ENCODE data around the gene CADM2. TPM values are rescaled to one million over a fixed set of nuclear protein-coding genes. Genes with fewer than 3 reads are reported as not detected.

CADM2 gene
- total RNA-seq, 1 donor from 2014 or later: 3.3 TPM

GRCh38 chr3:85432081-85432480 is 473.3 kb downstream of the CADM2 start:
- H3K27ac Mint-ChIP-seq: no peak overlapping the region
- H3K4me3 Mint-ChIP-seq: no peak overlapping the region
- no peaks in the 10 kb centered on the region for H3K36me3 Mint-ChIP-seq

DNA sequence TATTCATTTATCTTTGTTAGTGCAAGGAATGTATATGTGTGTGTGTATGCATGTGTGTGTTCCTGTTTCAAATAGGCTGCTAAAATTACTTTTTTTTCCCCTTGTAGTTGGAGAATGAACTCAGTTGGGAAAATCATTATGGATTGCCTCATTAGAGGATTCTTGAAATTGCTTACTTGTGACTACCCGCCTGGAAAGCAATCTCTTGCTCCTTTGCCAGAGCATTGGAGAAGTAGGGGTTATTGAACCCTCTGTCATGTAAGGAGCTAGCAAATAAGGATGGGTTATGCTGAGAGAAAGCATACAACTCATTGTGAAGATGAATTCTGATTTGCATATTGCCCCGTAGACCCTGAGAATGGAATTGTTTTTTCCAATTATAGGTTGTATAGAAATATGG is 474.5 kb downstream of the CADM2 start:
- Mint-ChIP-seq H3K4me1 (peaks cover 14% of the 10 kb centered on the region), H3K4me3 (no peak overlapping the region), H3K27me3 (ENCODE audit: low read depth) (peaks cover 1% of the 10 kb centered on the region), H3K27ac (no peak overlapping the region), H3K36me3 (no peaks in the 10 kb centered on the region), H3K9me3 (no peaks in the 10 kb centered on the region)
- no peak for DNase-seq (ENCODE audit: low spot score in 2 of 2, unreplicated experiment in 2 of 2)
- no peak for TF ChIP-seq CTCF (IDR thresholded peaks at IDR 0.05; ENCODE audit: unreplicated experiment)

More at GRCh38 chr3:85432081-85432480, 473.3 kb downstream of the CADM2 start:
- no peak for TF ChIP-seq CTCF (IDR thresholded peaks at IDR 0.05; ENCODE audit: unreplicated experiment)
- no peaks in the 10 kb centered on the region for H3K9me3 Mint-ChIP-seq
- peaks cover 1% of the 10 kb centered on the region for H3K27me3 Mint-ChIP-seq (ENCODE audit: low read depth)
- H3K4me1 Mint-ChIP-seq: peaks cover 14% of the 10 kb centered on the region
- DNase-seq (ENCODE audit: low spot score in 2 of 2, unreplicated experiment in 2 of 2): no peak

DNA sequence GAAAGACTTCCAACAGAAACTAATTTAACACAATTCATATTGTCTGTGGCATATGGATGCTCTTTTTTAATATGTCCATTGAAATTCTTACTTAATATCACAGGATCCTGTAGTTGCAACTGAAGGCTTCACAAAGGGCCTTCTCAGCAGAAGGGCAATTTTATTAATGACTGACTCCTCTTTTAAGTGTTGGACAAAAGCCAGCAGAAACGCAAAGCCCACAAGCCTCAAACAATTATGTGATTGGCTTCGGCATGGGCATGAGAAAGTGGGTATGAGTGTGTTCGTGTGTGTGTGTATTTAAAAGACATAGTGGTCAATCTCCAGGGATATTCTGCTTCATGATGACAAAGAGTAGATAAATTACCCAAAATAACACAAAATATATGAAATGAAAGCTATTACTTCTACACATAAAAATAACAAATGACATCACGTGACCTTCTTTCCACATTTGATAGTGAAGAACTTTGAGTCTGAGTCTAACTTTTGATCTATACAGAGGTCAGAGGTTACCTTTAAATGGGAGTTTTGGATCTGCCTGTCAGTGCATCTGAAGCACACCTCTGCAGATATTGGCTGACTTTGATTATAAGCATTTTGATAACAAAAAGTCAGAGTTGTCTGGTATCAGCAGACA is 496.9 kb downstream of the CADM2 start:
- no peaks in the 10 kb centered on the region for H3K27me3 Mint-ChIP-seq (ENCODE audit: low read depth)

GRCh38 chr3:85474241-85474640 is 515.5 kb downstream of the CADM2 start:
- peaks cover 14% of the 10 kb centered on the region for H3K4me1 Mint-ChIP-seq

More for the DNA sequence above, 496.9 kb downstream of the CADM2 start:
- H3K4me3 Mint-ChIP-seq: no peak overlapping the region
- H3K27ac Mint-ChIP-seq: no peak overlapping the region
- H3K36me3 Mint-ChIP-seq: no peaks in the 10 kb centered on the region
- no peaks in the 10 kb centered on the region for H3K9me3 Mint-ChIP-seq
- TF ChIP-seq CTCF (IDR thresholded peaks at IDR 0.05; ENCODE audit: unreplicated experiment): no peak
- peaks cover 9% of the 10 kb centered on the region for H3K4me1 Mint-ChIP-seq
- DNase-seq (ENCODE audit: low spot score in 2 of 2, unreplicated experiment in 2 of 2): no peak

GRCh38 chr3:85475346-85475745 is 516.6 kb downstream of the CADM2 start:
- Mint-ChIP-seq H3K4me3 (no peak overlapping the region), H3K4me1 (peaks cover 8% of the 10 kb centered on the region), H3K27ac (no peak overlapping the region), H3K27me3 (ENCODE audit: low read depth) (no peaks in the 10 kb centered on the region), H3K9me3 (no peaks in the 10 kb centered on the region), H3K36me3 (no peaks in the 10 kb centered on the region)
- TF ChIP-seq CTCF (IDR thresholded peaks at IDR 0.05; ENCODE audit: unreplicated experiment): no peak
- DNase-seq (ENCODE audit: low spot score in 2 of 2, unreplicated experiment in 2 of 2): no peak

More at GRCh38 chr3:85474241-85474640, 515.5 kb downstream of the CADM2 start:
- no peak overlapping the region for H3K27ac Mint-ChIP-seq
- H3K9me3 Mint-ChIP-seq: no peaks in the 10 kb centered on the region
- DNase-seq (ENCODE audit: low spot score in 2 of 2, unreplicated experiment in 2 of 2): no peak
- H3K36me3 Mint-ChIP-seq: no peaks in the 10 kb centered on the region
- no peaks in the 10 kb centered on the region for H3K27me3 Mint-ChIP-seq (ENCODE audit: low read depth)
- TF ChIP-seq CTCF (IDR thresholded peaks at IDR 0.05; ENCODE audit: unreplicated experiment): no peak
- H3K4me3 Mint-ChIP-seq: no peak overlapping the region
